SJSA1 (cell line): ENCODE data around the gene ETFBKMT. TPM values are rescaled to one million over a fixed set of nuclear protein-coding genes. Genes with fewer than 3 reads are reported as not detected.
A peak's percentile ranks its signal among the peaks of the same experiment; 100 is the strongest.
"Not testable (repeated sequence)": the region's sequence is repeated elsewhere in the genome, so short reads cannot be mapped to it uniquely, and the experiment has no call there.

Experiments
- DNase-seq, 2 experiments: peaks; one replicate each; pipeline ENCODE4 v3.0.0-alpha.2; 2015 to 2020; ENCODE audit warnings: low spot score in 2 of 2, low read depth in 1 of 2
- H3K27ac ChIP-seq: fragments of 250-450 bp; sonication (Bioruptor Pico); 2 replicates; pipeline ENCODE4 v1.5.1; 2020; ENCODE audit warnings: mild to moderate bottlenecking, moderate library complexity
- H3K27me3 ChIP-seq: fragments of 250-450 bp; sonication (Bioruptor Pico); replicated peaks from 2 replicates; pipeline ENCODE4 v1.5.1; 2020; ENCODE audit warnings: mild to moderate bottlenecking, moderate library complexity
- H3K36me3 ChIP-seq: fragments of 250-450 bp; sonication (Bioruptor Pico); 2 replicates; pipeline ENCODE4 v1.5.1; 2020; ENCODE audit warnings: mild to moderate bottlenecking
- H3K4me1 ChIP-seq: fragments of 250-450 bp; sonication (Bioruptor Pico); replicated peaks from 2 replicates; pipeline ENCODE4 v1.6.1; 2021; ENCODE audit warnings: mild to moderate bottlenecking
- H3K4me3 ChIP-seq: fragments of 250-450 bp; sonication (Bioruptor Pico); 2 replicates; pipeline ENCODE4 v1.5.1; 2020; ENCODE audit warnings: mild to moderate bottlenecking
- H3K9me3 ChIP-seq: fragments of 250-450 bp; sonication (Bioruptor Pico); replicated peaks from 2 replicates; pipeline ENCODE4 v1.5.1; 2020; ENCODE audit warnings: mild to moderate bottlenecking
- total RNA-seq: library from RNA; depleted of rRNA; stranded (reverse); fragments of >200 nt; shearing (Covaris generic); gene quantifications from 2 replicates; pipeline ENCODE4 v1.2.3, GENCODE V29; 2014

ETFBKMT gene
- total RNA-seq, 1 experiment from 2014 or later: 1.5 TPM

- Histone ChIP-seq H3K36me3 (no peaks in the 10 kb centered on the region), H3K4me1 (peaks cover 5% of the 10 kb centered on the region), H3K9me3 (no peaks in the 10 kb centered on the region), H3K4me3 (no peak overlapping the region), H3K27me3 (no peaks in the 10 kb centered on the region), H3K27ac (no peak overlapping the region)
- DNase-seq: no peak
These were observed 17.9 kb upstream of the ETFBKMT start for GRCh38 chr12:31641509-31642090.

GRCh38 chr12:31644536-31644935, 15.0 kb upstream of the ETFBKMT start:
- Histone ChIP-seq H3K27ac (no peak overlapping the region), H3K4me3 (no peak overlapping the region), H3K36me3 (no peaks in the 10 kb centered on the region), H3K9me3 (no peaks in the 10 kb centered on the region), H3K4me1 (peaks cover 10% of the 10 kb centered on the region), H3K27me3 (no peaks in the 10 kb centered on the region)
- DNase-seq: no peak

- no peak for DNase-seq
- H3K27ac ChIP-seq: no peak overlapping the region
- no peaks in the 10 kb centered on the region for H3K27me3 ChIP-seq
- no peaks in the 10 kb centered on the region for H3K36me3 ChIP-seq
- H3K4me3 ChIP-seq: no peak overlapping the region
- H3K9me3 ChIP-seq: no peaks in the 10 kb centered on the region
- H3K4me1 ChIP-seq: peaks cover 10% of the 10 kb centered on the region
These were observed 13.6 kb upstream of the ETFBKMT start for GRCh38 chr12:31645924-31646323.

GRCh38 chr12:31647086-31647491, 12.4 kb upstream of the ETFBKMT start:
- Histone ChIP-seq H3K4me3 (no peak overlapping the region), H3K27me3 (no peaks in the 10 kb centered on the region), H3K36me3 (no peaks in the 10 kb centered on the region), H3K4me1 (peaks cover 10% of the 10 kb centered on the region), H3K27ac (no peak overlapping the region), H3K9me3 (no peaks in the 10 kb centered on the region)
- no peak for DNase-seq

GRCh38 chr12:31650918-31651317, 8.6 kb upstream of the ETFBKMT start:
- no peak overlapping the region for H3K27ac ChIP-seq
- no peaks in the 10 kb centered on the region for H3K27me3 ChIP-seq
- no peak overlapping the region for H3K4me3 ChIP-seq
- H3K4me1 ChIP-seq: peaks cover 14% of the 10 kb centered on the region
- H3K9me3 ChIP-seq: no peaks in the 10 kb centered on the region
- no peaks in the 10 kb centered on the region for H3K36me3 ChIP-seq
- no peak for DNase-seq

GRCh38 chr12:31651893-31652521, 7.5 kb upstream of the ETFBKMT start:
- Histone ChIP-seq H3K9me3 (no peaks in the 10 kb centered on the region), H3K4me1 (peaks cover 8% of the 10 kb centered on the region), H3K4me3 (no peak overlapping the region), H3K27me3 (no peaks in the 10 kb centered on the region), H3K36me3 (no peaks in the 10 kb centered on the region), H3K27ac (no peak overlapping the region)
- DNase-seq: no peak

GRCh38 chr12:31655208-31655607, 4.3 kb upstream of the ETFBKMT start:
- DNase-seq: no peak
- Histone ChIP-seq H3K36me3 (no peaks in the 10 kb centered on the region), H3K9me3 (no peaks in the 10 kb centered on the region), H3K27me3 (no peaks in the 10 kb centered on the region), H3K4me1 (peaks cover 7% of the 10 kb centered on the region), H3K27ac (no peak overlapping the region), H3K4me3 (no peak overlapping the region)

GRCh38 chr12:31655792-31656191, 3.7 kb upstream of the ETFBKMT start:
- H3K4me3 ChIP-seq: no peak overlapping the region
- no peaks in the 10 kb centered on the region for H3K9me3 ChIP-seq
- no peak overlapping the region for H3K27ac ChIP-seq
- no peaks in the 10 kb centered on the region for H3K27me3 ChIP-seq
- no peaks in the 10 kb centered on the region for H3K36me3 ChIP-seq
- peaks cover 7% of the 10 kb centered on the region for H3K4me1 ChIP-seq
- DNase-seq: no peak

- Histone ChIP-seq H3K27ac (peak overlapping the region; percentile 77), H3K4me1 (peaks cover 4% of the 10 kb centered on the region), H3K9me3 (no peaks in the 10 kb centered on the region), H3K27me3 (no peaks in the 10 kb centered on the region), H3K4me3 (peak overlapping the region; percentile 50), H3K36me3 (no peaks in the 10 kb centered on the region)
- no peak for DNase-seq
These were observed 909 bp upstream of the ETFBKMT start for GRCh38 chr12:31658471-31659086.

GRCh38 chr12:31662176-31662849, 2.8 kb downstream of the ETFBKMT start:
- Histone ChIP-seq H3K27me3 (no peaks in the 10 kb centered on the region), H3K27ac (no peak overlapping the region), H3K4me3 (no peak overlapping the region), H3K36me3 (no peaks in the 10 kb centered on the region), H3K9me3 (no peaks in the 10 kb centered on the region), H3K4me1 (peaks cover 3% of the 10 kb centered on the region; the same call in 1 of the 2 replicates)
- no peak for DNase-seq

GRCh38 chr12:31663576-31663975, 4.1 kb downstream of the ETFBKMT start:
- DNase-seq: no peak
- no peaks in the 10 kb centered on the region for H3K36me3 ChIP-seq
- no peaks in the 10 kb centered on the region for H3K27me3 ChIP-seq
- no peak overlapping the region for H3K27ac ChIP-seq
- H3K9me3 ChIP-seq: no peaks in the 10 kb centered on the region
- peaks cover 1% of the 10 kb centered on the region; the same call in 1 of the 2 replicates for H3K4me1 ChIP-seq
- H3K4me3 ChIP-seq: no peak overlapping the region

GRCh38 chr12:31664038-31664437, 4.5 kb downstream of the ETFBKMT start:
- no peak for DNase-seq
- no peaks in the 10 kb centered on the region for H3K4me1 ChIP-seq
- H3K36me3 ChIP-seq: no peaks in the 10 kb centered on the region
- H3K9me3 ChIP-seq: no peaks in the 10 kb centered on the region
- H3K4me3 ChIP-seq: no peak overlapping the region
- H3K27ac ChIP-seq: no peak overlapping the region
- H3K27me3 ChIP-seq: no peaks in the 10 kb centered on the region

- no peak overlapping the region for H3K4me3 ChIP-seq
- no peaks in the 10 kb centered on the region for H3K36me3 ChIP-seq
- no peaks in the 10 kb centered on the region for H3K27me3 ChIP-seq
- DNase-seq: no peak
- peaks cover 3% of the 10 kb centered on the region; the same call in 1 of the 2 replicates for H3K9me3 ChIP-seq
- no peak overlapping the region for H3K27ac ChIP-seq
- no peaks in the 10 kb centered on the region; the same call in 1 of the 2 replicates for H3K4me1 ChIP-seq
These were observed 9.5 kb downstream of the ETFBKMT start for GRCh38 chr12:31669020-31669419.

- not testable (repeated sequence) for H3K4me3 ChIP-seq, DNase-seq, H3K27ac ChIP-seq, H3K4me1 ChIP-seq, H3K36me3 ChIP-seq, H3K9me3 ChIP-seq, H3K27me3 ChIP-seq
These were observed 10.1 kb downstream of the ETFBKMT start for GRCh38 chr12:31669582-31669981.
